ENCODE data around the gene PPIA. TPM values are rescaled to one million over a fixed set of nuclear protein-coding genes. Genes with fewer than 3 reads are reported as not detected.
"Not testable (repeated sequence)": the region's sequence is repeated elsewhere in the genome, so short reads cannot be mapped to it uniquely, and the experiment has no call there.

Gene PPIA
- total RNA-seq, 2 donors from 2014 or later, result 352 to 366 TPM

DNA sequence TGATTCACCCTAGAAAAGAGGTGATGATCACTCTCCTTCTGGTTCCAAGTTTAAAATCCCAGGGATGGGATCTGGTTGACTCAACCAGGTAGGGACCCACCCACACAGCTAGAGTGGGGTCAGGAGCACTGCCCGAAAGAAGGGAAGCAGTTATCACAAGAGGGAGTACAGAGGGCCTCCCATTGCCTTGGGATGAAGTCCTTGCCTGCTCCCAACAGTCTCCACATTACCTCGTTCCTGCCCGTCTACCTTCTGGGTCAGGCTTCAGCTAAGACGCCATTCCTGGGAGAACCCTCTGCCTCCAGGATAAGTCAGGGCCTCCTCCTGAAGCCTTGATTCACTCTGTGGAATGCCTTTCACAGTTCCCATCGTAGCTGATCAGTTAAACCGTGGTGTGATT is 24.0 kb upstream of the PPIA start:
- ATAC-seq, result no peak
- no peak for DNase-seq
- Histone ChIP-seq H3K9me3 (no peaks in the 10 kb centered on the region), H3K27ac (no peak overlapping the region), H3K4me3 (no peak overlapping the region), H3K4me1 (peaks cover 34% of the 10 kb centered on the region), H3K27me3 (no peaks in the 10 kb centered on the region), H3K36me3 (replicated peaks in 1 of 2; ENCODE audit: insufficient read depth in 1 of 2, low read depth in 2 of 2) (no peaks in the 10 kb centered on the region)
- intact Hi-C loops (cut with DNase I), result no loop called here
- 72 to 74% methylated on average over 6 of the region's 6 CpGs for WGBS, 2 donors
- TF ChIP-seq CTCF (IDR thresholded peaks at IDR 0.05), result no peak
- no peak for TF ChIP-seq POLR2A (IDR thresholded peaks at IDR 0.05)

DNA sequence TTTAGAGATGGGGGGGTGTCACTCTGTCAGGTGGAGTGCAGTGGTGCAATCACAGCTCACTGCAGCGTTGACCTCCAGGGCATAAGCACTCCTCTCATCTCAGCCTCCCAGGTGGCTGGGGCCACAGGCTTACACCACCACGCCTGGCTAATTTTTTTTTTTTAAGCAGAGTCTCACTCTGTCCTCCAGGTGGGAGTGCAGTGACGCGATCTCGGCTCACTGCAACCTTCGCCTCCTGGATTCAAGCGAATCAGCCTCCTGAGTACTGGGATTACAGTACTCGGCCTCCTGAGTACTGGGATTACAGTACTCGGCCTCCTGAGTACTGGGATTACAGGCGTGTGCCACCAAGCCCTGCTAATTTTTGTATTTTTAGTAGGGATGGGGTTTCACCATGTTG is 23.6 kb upstream of the PPIA start:
- Histone ChIP-seq H3K36me3 (replicated peaks in 1 of 2; ENCODE audit: insufficient read depth in 1 of 2, low read depth in 2 of 2) (no peaks in the 10 kb centered on the region), H3K4me3 (no peak overlapping the region), H3K4me1 (peaks cover 30% of the 10 kb centered on the region), H3K27me3 (no peaks in the 10 kb centered on the region), H3K27ac (no peak overlapping the region), H3K9me3 (no peaks in the 10 kb centered on the region)
- 56 to 78% methylated on average over 8 to 10 of the region's 10 CpGs for WGBS, 2 donors
- DNase-seq, result peak in 1 of 4 donors; percentile 33
- intact Hi-C loops (cut with DNase I), result no loop called here
- no peak for TF ChIP-seq POLR2A (IDR thresholded peaks at IDR 0.05)
- TF ChIP-seq CTCF (IDR thresholded peaks at IDR 0.05), result peak in 3 of 7 experiments; percentile 9 to 33 (median 17)
- no peak for ATAC-seq

GRCh38 chr7:44774486-44774885 is 22.0 kb upstream of the PPIA start:
- H3K27ac ChIP-seq; intact Hi-C loops (cut with DNase I); H3K9me3 ChIP-seq; H3K36me3 ChIP-seq (replicated peaks in 1 of 2; ENCODE audit: insufficient read depth in 1 of 2, low read depth in 2 of 2); H3K4me3 ChIP-seq; DNase-seq; H3K27me3 ChIP-seq; ATAC-seq: not testable (repeated sequence)
- 81 to 85% methylated on average over 3 of the region's 3 CpGs for WGBS, 2 donors
- peaks cover 13% of the 10 kb centered on the region for H3K4me1 ChIP-seq

- DNase-seq (no peak), ATAC-seq (no peak)
- WGBS, 2 donors, result 63 to 84% methylated on average over 3 to 6 of the region's 6 CpGs
- TF ChIP-seq POLR2A (IDR thresholded peaks at IDR 0.05), result no peak
- TF ChIP-seq CTCF (IDR thresholded peaks at IDR 0.05), result no peak
- no peak overlapping the region for H3K27ac ChIP-seq
- H3K4me3 ChIP-seq, result no peak overlapping the region
- H3K36me3 ChIP-seq (replicated peaks in 1 of 2; ENCODE audit: insufficient read depth in 1 of 2, low read depth in 2 of 2), result no peaks in the 10 kb centered on the region
- H3K9me3 ChIP-seq, result no peaks in the 10 kb centered on the region
- no peaks in the 10 kb centered on the region for H3K27me3 ChIP-seq
- peaks cover 3% of the 10 kb centered on the region for H3K4me1 ChIP-seq
- intact Hi-C loops (cut with DNase I), result no loop called here
Observed at GRCh38 chr7:44775383-44776107, 20.9 kb upstream of the PPIA start.

- Histone ChIP-seq H3K4me1 (no peaks in the 10 kb centered on the region), H3K27ac (no peak overlapping the region), H3K4me3 (no peak overlapping the region), H3K27me3 (no peaks in the 10 kb centered on the region), H3K36me3 (replicated peaks in 1 of 2; ENCODE audit: insufficient read depth in 1 of 2, low read depth in 2 of 2) (no peaks in the 10 kb centered on the region), H3K9me3 (no peaks in the 10 kb centered on the region)
- WGBS, 2 donors, result 63 to 73% methylated on average over 3 of the region's 3 CpGs
- DNase-seq, result no peak
- intact Hi-C loops (cut with DNase I), result no loop called here
- ATAC-seq, result no peak
- TF ChIP-seq POLR2A (IDR thresholded peaks at IDR 0.05), result no peak
Observed at GRCh38 chr7:44776211-44776610, 20.3 kb upstream of the PPIA start.

GRCh38 chr7:44782460-44782859 is 14.0 kb upstream of the PPIA start:
- Histone ChIP-seq H3K4me3 (no peak overlapping the region), H3K27ac (no peak overlapping the region), H3K9me3 (no peaks in the 10 kb centered on the region), H3K4me1 (peaks cover 14% of the 10 kb centered on the region), H3K36me3 (replicated peaks in 1 of 2; ENCODE audit: insufficient read depth in 1 of 2, low read depth in 2 of 2) (no peaks in the 10 kb centered on the region), H3K27me3 (no peaks in the 10 kb centered on the region)
- WGBS, 2 donors, result 100% methylated on average over 1 of the region's 1 CpG
- TF ChIP-seq CTCF (IDR thresholded peaks at IDR 0.05), result no peak
- TF ChIP-seq POLR2A (IDR thresholded peaks at IDR 0.05), result no peak
- no peak for DNase-seq
- intact Hi-C loops (cut with DNase I), result no loop called here
- no peak for ATAC-seq
